ENCODE results near the gene FMNL2.
"Not testable (repeated sequence)": the region's sequence is repeated elsewhere in the genome, so short reads cannot be mapped to it uniquely, and the experiment has no call there.

FMNL2 gene

GRCh38 chr2:152510621-152511020 lies 175.6 kb downstream of the FMNL2 start:
- in situ Hi-C loops (cut with HindIII; ENCODE audit: low sequenced_read_pairs) = no loop called here

- in situ Hi-C loops (cut with HindIII; ENCODE audit: low sequenced_read_pairs) = no loop called here
Observed at GRCh38 chr2:152511981-152512380, 177.0 kb downstream of the FMNL2 start.

- in situ Hi-C loops (cut with HindIII; ENCODE audit: low sequenced_read_pairs) = no loop called here
Observed at GRCh38 chr2:152513029-152513428, 178.1 kb downstream of the FMNL2 start.

GRCh38 chr2:152513681-152514080 lies 178.7 kb downstream of the FMNL2 start:
- in situ Hi-C loops (cut with HindIII; ENCODE audit: low sequenced_read_pairs) = no loop called here

- in situ Hi-C loops (cut with HindIII; ENCODE audit: low sequenced_read_pairs) = no loop called here
Observed at GRCh38 chr2:152518034-152518433, 183.1 kb downstream of the FMNL2 start.

- in situ Hi-C loops (cut with HindIII; ENCODE audit: low sequenced_read_pairs) = no loop called here
Observed at GRCh38 chr2:152518641-152519580, 183.9 kb downstream of the FMNL2 start.

GRCh38 chr2:152519581-152519952 lies 184.6 kb downstream of the FMNL2 start:
- in situ Hi-C loops (cut with HindIII; ENCODE audit: low sequenced_read_pairs) = no loop called here

- in situ Hi-C loops (cut with HindIII; ENCODE audit: low sequenced_read_pairs) = no loop called here
Observed at GRCh38 chr2:152520759-152521158, 185.8 kb downstream of the FMNL2 start.

GRCh38 chr2:152522446-152522845 lies 187.5 kb downstream of the FMNL2 start:
- in situ Hi-C loops (cut with HindIII; ENCODE audit: low sequenced_read_pairs) = not testable (repeated sequence)

GRCh38 chr2:152523091-152523490 lies 188.1 kb downstream of the FMNL2 start:
- in situ Hi-C loops (cut with HindIII; ENCODE audit: low sequenced_read_pairs) = no loop called here

- in situ Hi-C loops (cut with HindIII; ENCODE audit: low sequenced_read_pairs) = no loop called here
Observed at GRCh38 chr2:152525277-152525838, 190.4 kb downstream of the FMNL2 start.

GRCh38 chr2:152529420-152530115 lies 194.6 kb downstream of the FMNL2 start:
- in situ Hi-C loops (cut with HindIII; ENCODE audit: low sequenced_read_pairs) = no loop called here

GRCh38 chr2:152532241-152532640 lies 197.3 kb downstream of the FMNL2 start:
- in situ Hi-C loops (cut with HindIII; ENCODE audit: low sequenced_read_pairs) = no loop called here

- in situ Hi-C loops (cut with HindIII; ENCODE audit: low sequenced_read_pairs) = no loop called here
Observed at GRCh38 chr2:152534460-152535135, 199.6 kb downstream of the FMNL2 start.

- in situ Hi-C loops (cut with HindIII; ENCODE audit: low sequenced_read_pairs) = no loop called here
Observed at GRCh38 chr2:152537081-152537651, 202.2 kb downstream of the FMNL2 start.

GRCh38 chr2:152539424-152539823 lies 204.4 kb downstream of the FMNL2 start:
- in situ Hi-C loops (cut with HindIII; ENCODE audit: low sequenced_read_pairs) = no loop called here

- in situ Hi-C loops (cut with HindIII; ENCODE audit: low sequenced_read_pairs) = loop anchor here (5.0 kb wide), 1 partner anchor 41 kb away; no protein-coding TSS in a partner anchor
Observed at GRCh38 chr2:152541712-152542111, 206.7 kb downstream of the FMNL2 start.

GRCh38 chr2:152542337-152542994 lies 207.5 kb downstream of the FMNL2 start:
- in situ Hi-C loops (cut with HindIII; ENCODE audit: low sequenced_read_pairs) = loop anchor here (5.0 kb wide), 1 partner anchor 40 kb away; no protein-coding TSS in a partner anchor

GRCh38 chr2:152542995-152543481 lies 208.1 kb downstream of the FMNL2 start:
- in situ Hi-C loops (cut with HindIII; ENCODE audit: low sequenced_read_pairs) = loop anchor here (5.0 kb wide), 1 partner anchor 39 kb away; no protein-coding TSS in a partner anchor

- in situ Hi-C loops (cut with HindIII; ENCODE audit: low sequenced_read_pairs) = loop anchor here (5.0 kb wide), 1 partner anchor 39 kb away; no protein-coding TSS in a partner anchor
Observed at GRCh38 chr2:152543717-152544116, 208.7 kb downstream of the FMNL2 start.
